Fibroblast of lung (primary cell): ENCODE measurements around the gene ABCB8.

ENCODE experiments used
- EZH2 ChIP-seq: IDR thresholded peaks from 2 replicates; pipeline ENCODE4 v1.5.1; 2012; ENCODE audit warnings: low read length, control low read depth, mild to moderate bottlenecking; ENCODE audit errors: missing control alignments
- TF ChIP-seq, protein P1 (sequence below), 2 donors: IDR thresholded peaks in 1 of 2; conservative IDR thresholded peaks in 1 of 2; 1 replicate in 1 of 2; 2 replicates in 1 of 2; pipeline ENCODE4 v1.5.1; 2011 to 2012; ENCODE audit warnings: low read length in 2 of 2, control low read depth in 1 of 2, inconsistent platforms in 1 of 2, low read depth in 1 of 2, mild to moderate bottlenecking in 1 of 2

DNA sequence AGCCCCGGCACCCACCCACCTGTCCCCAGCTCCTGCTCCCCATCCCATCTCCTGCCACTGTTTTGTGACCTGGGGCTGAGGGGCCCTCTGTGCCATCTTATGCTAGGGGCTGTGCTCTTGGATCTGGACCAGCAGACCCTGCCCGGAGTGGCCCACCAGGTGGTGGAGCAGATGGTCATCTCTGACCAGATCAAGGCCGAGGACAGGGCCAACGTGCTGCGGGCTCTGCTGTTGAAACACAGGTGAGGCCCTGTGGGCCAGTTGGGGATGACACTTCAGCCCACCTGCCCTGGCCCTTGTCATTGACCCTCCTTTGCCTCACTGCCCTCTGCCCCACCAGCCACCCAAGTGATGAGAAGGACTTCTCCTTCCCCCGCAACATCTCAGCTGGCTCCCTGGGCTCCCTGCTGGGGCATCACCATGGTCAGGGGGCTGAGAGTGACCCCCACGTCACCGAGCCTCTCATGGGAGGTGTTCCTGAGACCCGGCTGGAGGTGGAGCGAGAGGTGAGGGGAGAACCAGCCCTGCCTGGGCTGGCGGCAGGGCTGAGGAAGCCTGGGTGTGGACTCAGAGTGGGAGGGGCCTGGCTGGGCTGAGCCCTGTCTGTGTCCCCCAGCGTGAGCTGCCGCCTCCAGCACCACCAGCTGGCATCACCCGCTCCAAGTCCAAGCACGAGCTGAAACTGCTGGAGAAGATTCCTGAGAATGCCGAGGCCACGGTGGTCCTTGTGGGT is 41.8 kb downstream of the ABCB8 start:
- TF ChIP-seq EZH2 = no peak
- TF ChIP-seq, protein P1, sequence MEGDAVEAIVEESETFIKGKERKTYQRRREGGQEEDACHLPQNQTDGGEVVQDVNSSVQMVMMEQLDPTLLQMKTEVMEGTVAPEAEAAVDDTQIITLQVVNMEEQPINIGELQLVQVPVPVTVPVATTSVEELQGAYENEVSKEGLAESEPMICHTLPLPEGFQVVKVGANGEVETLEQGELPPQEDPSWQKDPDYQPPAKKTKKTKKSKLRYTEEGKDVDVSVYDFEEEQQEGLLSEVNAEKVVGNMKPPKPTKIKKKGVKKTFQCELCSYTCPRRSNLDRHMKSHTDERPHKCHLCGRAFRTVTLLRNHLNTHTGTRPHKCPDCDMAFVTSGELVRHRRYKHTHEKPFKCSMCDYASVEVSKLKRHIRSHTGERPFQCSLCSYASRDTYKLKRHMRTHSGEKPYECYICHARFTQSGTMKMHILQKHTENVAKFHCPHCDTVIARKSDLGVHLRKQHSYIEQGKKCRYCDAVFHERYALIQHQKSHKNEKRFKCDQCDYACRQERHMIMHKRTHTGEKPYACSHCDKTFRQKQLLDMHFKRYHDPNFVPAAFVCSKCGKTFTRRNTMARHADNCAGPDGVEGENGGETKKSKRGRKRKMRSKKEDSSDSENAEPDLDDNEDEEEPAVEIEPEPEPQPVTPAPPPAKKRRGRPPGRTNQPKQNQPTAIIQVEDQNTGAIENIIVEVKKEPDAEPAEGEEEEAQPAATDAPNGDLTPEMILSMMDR (conservative IDR thresholded peaks at IDR 0.05 in 1 of 2, IDR thresholded peaks at IDR 0.05 in 1 of 2; ENCODE audit: low read depth in 1 of 2, low read length in 2 of 2) = no peak
